Left ventricle myocardium inferior (tissue), 1 donor: ENCODE measurements around the gene MAB21L1. TPM values are rescaled to one million over a fixed set of nuclear protein-coding genes. Genes with fewer than 3 reads are reported as not detected.

Experiments
- DNase-seq: peaks from one replicate; pipeline ENCODE4 v3.0.0-alpha.2; 2020
- H3K27ac ChIP-seq: fragments of 200-600 bp; replicated peaks from 2 replicates; pipeline ENCODE4 v1.8.0; 2021
- H3K27me3 ChIP-seq: fragments of 200-600 bp; 2 replicates; pipeline ENCODE4 v1.8.0; 2021; ENCODE audit warnings: low read depth
- H3K36me3 ChIP-seq: fragments of 200-600 bp; 2 replicates; pipeline ENCODE4 v1.8.0; 2021
- H3K4me1 ChIP-seq: fragments of 200-600 bp; 2 replicates; pipeline ENCODE4 v1.8.0; 2021
- H3K4me3 ChIP-seq: fragments of 200-600 bp; 2 replicates; pipeline ENCODE4 v1.8.0; 2021; ENCODE audit warnings: mild to moderate bottlenecking, moderate library complexity
- H3K9me3 ChIP-seq: fragments of 200-600 bp; replicated peaks from 2 replicates; pipeline ENCODE4 v1.8.0; 2021
- CTCF ChIP-seq: fragments of 200-600 bp; IDR thresholded peaks from 2 replicates; pipeline ENCODE4 v1.8.0; 2021; ENCODE audit warnings: antibody characterized with exemption, mild to moderate bottlenecking, borderline replicate concordance
- intact Hi-C: fragments of 100-400 bp; cut with micrococcal nuclease; formaldehyde crosslinking; loops from one replicate; pipeline ENCODE4 v1.11.0; 2022
- total RNA-seq: library from RNA; stranded (reverse); fragmentation: NEBNext Ultra II Directional; extraction: Animal tissue kit (Norgen Biotek cat#: 25700); gene quantifications from one replicate; pipeline ENCODE4 v1.2.1, GENCODE V29; 2021
- donor health status: DM: no; HTN: yes; CAD: no; lungs with severe emphysema.

Gene MAB21L1
- total RNA-seq, 1 donor from 2014 or later = 0.47 TPM

GRCh38 chr13:35499196-35499662, 22.7 kb upstream of the MAB21L1 start:
- Histone ChIP-seq H3K9me3 (peaks cover 14% of the 10 kb centered on the region), H3K4me3 (no peak overlapping the region), H3K4me1 (peaks cover 11% of the 10 kb centered on the region), H3K36me3 (no peaks in the 10 kb centered on the region), H3K27me3 (no peaks in the 10 kb centered on the region), H3K27ac (no peak overlapping the region)
- DNase-seq = no peak
- no peak for TF ChIP-seq CTCF
- intact Hi-C loops = no loop called here

GRCh38 chr13:35498231-35498630, 21.7 kb upstream of the MAB21L1 start:
- H3K36me3 ChIP-seq = no peaks in the 10 kb centered on the region
- no peak for TF ChIP-seq CTCF
- DNase-seq = no peak
- H3K27ac ChIP-seq = no peak overlapping the region
- H3K27me3 ChIP-seq = no peaks in the 10 kb centered on the region
- peaks cover 11% of the 10 kb centered on the region for H3K4me1 ChIP-seq
- peaks cover 17% of the 10 kb centered on the region for H3K9me3 ChIP-seq
- no peak overlapping the region for H3K4me3 ChIP-seq
- intact Hi-C loops = no loop called here

GRCh38 chr13:35496761-35497386, 20.4 kb upstream of the MAB21L1 start:
- peaks cover 11% of the 10 kb centered on the region for H3K4me1 ChIP-seq
- H3K36me3 ChIP-seq = no peaks in the 10 kb centered on the region
- H3K9me3 ChIP-seq = peaks cover 17% of the 10 kb centered on the region
- H3K27me3 ChIP-seq = no peaks in the 10 kb centered on the region
- intact Hi-C loops = no loop called here
- TF ChIP-seq CTCF = no peak
- DNase-seq = no peak
- H3K4me3 ChIP-seq = no peak overlapping the region
- H3K27ac ChIP-seq = no peak overlapping the region

GRCh38 chr13:35496006-35496405, 19.5 kb upstream of the MAB21L1 start:
- Histone ChIP-seq H3K27ac (no peak overlapping the region), H3K27me3 (no peaks in the 10 kb centered on the region), H3K36me3 (no peaks in the 10 kb centered on the region), H3K4me1 (peaks cover 11% of the 10 kb centered on the region), H3K9me3 (peaks cover 17% of the 10 kb centered on the region), H3K4me3 (no peak overlapping the region)
- no peak for TF ChIP-seq CTCF
- no peak for DNase-seq
- intact Hi-C loops = no loop called here

DNA sequence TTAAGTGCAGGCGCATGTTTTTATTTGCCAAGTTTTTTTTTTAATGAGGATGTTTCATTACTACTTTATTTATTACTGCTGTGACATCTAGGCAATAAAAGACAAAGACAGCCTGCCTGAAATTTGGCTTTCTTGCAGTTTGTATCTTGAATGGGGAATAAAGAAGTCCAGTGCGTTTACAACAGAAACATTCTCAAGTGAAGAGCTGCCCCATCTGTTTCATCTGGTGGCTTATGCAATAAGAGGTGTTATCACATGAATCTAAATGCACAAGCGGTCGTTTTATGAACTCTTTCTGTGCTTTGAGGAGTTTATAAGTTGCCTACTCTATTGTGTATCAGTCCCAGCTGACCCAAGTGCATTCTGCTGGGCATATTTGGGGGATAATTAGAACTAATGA, 12.6 kb upstream of the MAB21L1 start:
- Histone ChIP-seq H3K27me3 (no peaks in the 10 kb centered on the region), H3K4me1 (no peaks in the 10 kb centered on the region), H3K27ac (no peak overlapping the region), H3K36me3 (no peaks in the 10 kb centered on the region), H3K9me3 (peaks cover under 1% of the 10 kb centered on the region), H3K4me3 (no peak overlapping the region)
- TF ChIP-seq CTCF = no peak
- intact Hi-C loops = no loop called here
- DNase-seq = no peak
